GM12878 (cell line): Measurements from ENCODE around the gene TRPV3.

Experiments used
- CTCF ChIP-seq, 3 experiments: IDR thresholded peaks in 2 of 3; conservative IDR thresholded peaks in 1 of 3; 2 replicates each; pipeline ENCODE4 v1.5.1; 2011; ENCODE audit warnings: low read depth in 3 of 3, low read length in 3 of 3, mild to moderate bottlenecking in 3 of 3, control low read depth in 2 of 3, moderate library complexity in 2 of 3, inconsistent platforms in 1 of 3, mixed read lengths in 1 of 3; ENCODE audit not compliant: control insufficient read depth in 2 of 3, insufficient read depth in 1 of 3; ENCODE audit errors: extremely low read depth in 1 of 3
- POLR2A ChIP-seq: IDR thresholded peaks from 2 replicates; pipeline ENCODE4 v1.6.1; 2011; ENCODE audit warnings: low read depth, mild to moderate bottlenecking, low read length
- ZBTB40 ChIP-seq: fragments of 450-650 bp; IDR thresholded peaks from 2 replicates; pipeline ENCODE4 v1.6.1; 2016; ENCODE audit warnings: mild to moderate bottlenecking, moderate library complexity, borderline replicate concordance

- TF ChIP-seq CTCF (IDR thresholded peaks at IDR 0.05 in 2 of 3, conservative IDR thresholded peaks at IDR 0.05 in 1 of 3; ENCODE audit: control insufficient read depth in 2 of 3, extremely low read depth in 1 of 3, insufficient read depth in 1 of 3, low read depth in 3 of 3, low read length in 3 of 3): no peak
- no peak for TF ChIP-seq POLR2A
- no peak for TF ChIP-seq ZBTB40
These were observed 17.6 kb downstream of the TRPV3 start for GRCh38 chr17:3539881-3540540.
